ENCODE measurements around the gene ENTREP1. TPM values are rescaled to one million over a fixed set of nuclear protein-coding genes. Genes with fewer than 3 reads are reported as not detected.

Gene ENTREP1
- total and polyA plus RNA-seq, 2 of the 4 experiments (the other 2 are of a cell fraction) = not detected

GRCh38 chr9:69293156-69293555 lies 31.9 kb upstream of the ENTREP1 start:
- Histone ChIP-seq H4K20me1 (ENCODE audit: insufficient read depth, low read length) (no peaks in the 10 kb centered on the region), H2BK20ac (ENCODE audit: low read depth, low read length) (no peak overlapping the region), H2BK5ac (ENCODE audit: low read depth, low read length, poor library complexity, severe bottlenecking) (no peak overlapping the region), H4K5ac (ENCODE audit: low read depth, low read length) (no peak overlapping the region), H2AK5ac (ENCODE audit: low read depth, low read length) (no peak overlapping the region), H4K91ac (ENCODE audit: insufficient read depth, low read depth, low read length) (no peak overlapping the region), H3K36me3 (ENCODE audit: control insufficient read depth, insufficient read depth, low read length) (no peaks in the 10 kb centered on the region), H3K4me2 (ENCODE audit: low read depth, low read length) (no peak overlapping the region), H3K14ac (replicated peaks; ENCODE audit: low read depth, low read length) (no peak overlapping the region), H2AFZ (replicated peaks; ENCODE audit: low read length, poor library complexity) (no peak overlapping the region), H4K8ac (ENCODE audit: low read depth in 2 of 2, low read length in 2 of 2) (no peak overlapping the region), H3K4me3 (ENCODE audit: insufficient read depth, low read depth, low read length) (no peak overlapping the region), H3K23ac (ENCODE audit: low read depth, low read length) (no peak overlapping the region), H3K79me1 (ENCODE audit: low read depth in 1 of 2, low read length in 2 of 2) (no peaks in the 10 kb centered on the region), H3K27ac (ENCODE audit: insufficient read depth, low read length) (no peak overlapping the region), H2BK120ac (ENCODE audit: low read depth, low read length) (no peak overlapping the region), H3K4ac (ENCODE audit: low read depth, low read length) (no peak overlapping the region), H2BK15ac (ENCODE audit: low read depth, low read length) (no peak overlapping the region), H3K18ac (ENCODE audit: low read depth, low read length) (no peak overlapping the region), H3K27me3 (ENCODE audit: control insufficient read depth, insufficient read depth, low read length) (peaks cover 9% of the 10 kb centered on the region), H3K9me1 (ENCODE audit: insufficient read depth, low read length) (no peaks in the 10 kb centered on the region), H2AK9ac (replicated peaks; ENCODE audit: low read depth, low read length, poor library complexity) (no peak overlapping the region), H3K9ac (ENCODE audit: low read depth, low read length) (no peak overlapping the region), H3K4me1 (ENCODE audit: control insufficient read depth, insufficient read depth, low read length) (no peaks in the 10 kb centered on the region), H3K56ac (ENCODE audit: extremely low read depth, insufficient read depth, low read length) (no peak overlapping the region), H3K9me3 (ENCODE audit: control insufficient read depth, insufficient read depth, low read length) (no peaks in the 10 kb centered on the region)
- no peak for DNase-seq
- BruUV-seq (replicated peaks) = no TSS peak
- dilution Hi-C loops (cut with HindIII; ENCODE audit: low sequenced_read_pairs, unreplicated experiment) = no loop called here
- TF ChIP-seq USF2 (IDR thresholded peaks at IDR 0.05; ENCODE audit: low read depth, low read length) (no peak), POLR2A (IDR thresholded peaks at IDR 0.05; ENCODE audit: low read depth, low read length) (no peak), RAD21 (IDR thresholded peaks at IDR 0.05; ENCODE audit: low read length) (no peak), RFX5 (IDR thresholded peaks at IDR 0.05; ENCODE audit: low read depth, low read length) (no peak), NFE2L2 (IDR thresholded peaks at IDR 0.05; ENCODE audit: low read depth, low read length) (no peak), RCOR1 (IDR thresholded peaks at IDR 0.05; ENCODE audit: insufficient replicate concordance, low read length) (no peak), CTCF (conservative IDR thresholded peaks at IDR 0.05; ENCODE audit: low read depth, low read length) (no peak), MXI1 (IDR thresholded peaks at IDR 0.05; ENCODE audit: borderline replicate concordance, low read depth, low read length) (no peak), CEBPB (IDR thresholded peaks at IDR 0.05; ENCODE audit: low read depth, low read length) (no peak), MAZ (IDR thresholded peaks at IDR 0.05; ENCODE audit: borderline replicate concordance, low read depth, low read length) (no peak), CHD1 (IDR thresholded peaks at IDR 0.05; ENCODE audit: low read depth, low read length) (no peak)
- TF ChIP-seq, protein P1, sequence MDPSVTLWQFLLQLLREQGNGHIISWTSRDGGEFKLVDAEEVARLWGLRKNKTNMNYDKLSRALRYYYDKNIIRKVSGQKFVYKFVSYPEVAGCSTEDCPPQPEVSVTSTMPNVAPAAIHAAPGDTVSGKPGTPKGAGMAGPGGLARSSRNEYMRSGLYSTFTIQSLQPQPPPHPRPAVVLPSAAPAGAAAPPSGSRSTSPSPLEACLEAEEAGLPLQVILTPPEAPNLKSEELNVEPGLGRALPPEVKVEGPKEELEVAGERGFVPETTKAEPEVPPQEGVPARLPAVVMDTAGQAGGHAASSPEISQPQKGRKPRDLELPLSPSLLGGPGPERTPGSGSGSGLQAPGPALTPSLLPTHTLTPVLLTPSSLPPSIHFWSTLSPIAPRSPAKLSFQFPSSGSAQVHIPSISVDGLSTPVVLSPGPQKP (IDR thresholded peaks at IDR 0.05; ENCODE audit: borderline replicate concordance, low read depth, low read length) = no peak
- in situ Hi-C loops (cut with MboI; ENCODE audit: low sequenced_read_pairs) = no loop called here
- CTCF ChIA-PET = no interaction called here
- no CpG with 5 or more reads among the region's 1 CpG for WGBS, 2 experiments (ENCODE audit: extremely low coverage in 2 of 2, insufficient read length in 1 of 2)
- intact Hi-C loops (cut with micrococcal nuclease) = no loop called here
- POLR2A ChIA-PET (ENCODE audit: unreplicated experiment) = no interaction called here
- no peak for ATAC-seq (ENCODE audit: low read depth)

Data from IMR-90 (cell line).